ENCODE results near the gene GPR153.
"Not testable (repeated sequence)": the region's sequence is repeated elsewhere in the genome, so short reads cannot be mapped to it uniquely, and the experiment has no call there.

GPR153 gene

DNA sequence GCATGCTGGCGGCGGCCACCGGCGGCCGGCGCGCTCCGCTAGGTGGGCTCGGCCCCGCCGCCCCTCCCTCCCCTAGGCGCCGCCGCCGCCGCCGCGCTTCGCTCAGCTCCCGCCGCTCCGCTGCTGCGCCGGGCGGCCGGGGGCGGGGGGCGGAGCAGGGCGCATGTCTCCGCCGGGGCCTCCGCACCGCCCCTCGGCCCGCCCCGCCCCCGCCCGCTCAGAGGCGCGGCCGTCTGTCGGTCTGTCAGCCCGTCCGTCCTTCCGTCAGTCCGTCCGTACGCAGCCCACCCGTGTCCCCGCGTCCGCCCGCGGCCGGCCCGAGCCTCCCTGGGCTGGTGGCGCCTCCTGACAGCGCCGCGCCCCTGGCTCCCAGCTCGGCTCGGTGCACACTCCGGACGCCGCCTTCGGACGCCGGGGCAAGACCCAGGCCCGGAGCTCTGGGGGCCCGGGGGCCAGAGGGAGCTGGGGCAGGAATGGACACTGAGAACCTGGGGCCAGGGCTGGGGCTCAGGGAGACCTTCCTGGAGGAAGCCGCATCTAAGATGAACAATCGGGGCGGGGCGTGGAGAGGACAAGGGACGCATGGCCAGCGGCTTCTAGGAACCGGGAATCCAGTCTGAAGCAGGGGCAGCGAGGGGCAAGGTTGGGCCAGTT, at the start of gene GPR153:
GPR153 (minus strand) TSS at position 138 of the 654 bp plus-strand sequence. CDS start 6,193 bp downstream, outside the sequence.
- peak in 1 of 2 donors; percentile 22 for DNase-seq (ENCODE audit: low read depth in 1 of 2, low spot score in 1 of 2)

DNA sequence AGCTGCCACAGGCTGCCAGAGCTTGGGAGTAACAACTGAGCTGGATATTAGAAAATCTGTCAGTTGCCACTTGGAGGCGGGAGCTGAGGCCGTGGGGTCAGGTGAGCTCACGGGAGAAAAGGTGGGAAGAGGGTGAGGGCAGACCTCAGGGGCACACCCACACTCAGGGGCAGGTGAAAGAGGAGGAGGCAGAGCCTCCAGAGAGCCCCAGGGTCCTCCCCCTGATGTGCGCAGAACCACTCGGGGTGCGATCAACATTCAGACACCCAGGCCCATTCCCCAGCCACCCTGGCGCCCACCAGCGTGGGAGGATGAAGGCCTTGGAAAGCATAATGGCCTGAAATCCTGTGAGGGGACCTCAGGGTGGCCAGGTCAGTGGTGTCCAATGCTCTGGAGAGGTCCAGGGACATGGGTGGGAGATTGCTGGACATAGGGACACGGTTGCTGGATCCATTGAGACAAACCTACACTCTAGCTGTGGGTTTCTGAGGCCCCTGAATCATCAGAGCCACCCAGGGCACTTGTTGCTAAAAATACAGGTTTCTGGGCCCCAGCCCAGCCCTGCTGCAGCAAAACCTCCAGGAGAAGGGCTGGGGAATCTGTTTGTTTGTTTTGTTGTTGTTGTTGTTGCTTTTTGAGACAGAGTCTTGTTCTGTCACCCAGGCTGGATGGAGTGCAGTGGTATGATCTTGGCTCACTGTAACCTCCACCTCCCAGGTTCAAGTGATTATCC, 49.4 kb upstream of the GPR153 start:
- DNase-seq (ENCODE audit: low read depth in 1 of 2, low spot score in 1 of 2), result no peak

DNA sequence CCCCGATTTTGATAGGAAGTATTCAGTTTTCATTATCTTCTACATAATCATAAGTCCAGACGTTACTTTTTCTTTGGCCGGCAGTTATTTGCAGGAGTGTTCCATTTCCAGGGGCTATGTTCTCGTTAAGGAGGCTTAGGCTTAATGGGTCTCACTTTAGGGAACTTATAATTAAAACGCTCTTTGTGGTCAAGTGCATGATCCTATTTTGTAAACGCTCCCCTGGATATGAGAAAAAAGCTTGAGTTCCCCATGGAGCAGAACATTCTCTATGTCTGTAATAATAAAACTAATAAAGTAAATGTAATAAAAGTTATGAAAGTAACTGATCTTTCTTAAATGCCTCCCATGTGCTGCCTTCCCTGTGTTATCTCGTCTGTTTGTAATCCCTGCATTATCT, 48.7 kb upstream of the GPR153 start:
- no peak for DNase-seq (ENCODE audit: low read depth in 1 of 2, low spot score in 1 of 2)

DNA sequence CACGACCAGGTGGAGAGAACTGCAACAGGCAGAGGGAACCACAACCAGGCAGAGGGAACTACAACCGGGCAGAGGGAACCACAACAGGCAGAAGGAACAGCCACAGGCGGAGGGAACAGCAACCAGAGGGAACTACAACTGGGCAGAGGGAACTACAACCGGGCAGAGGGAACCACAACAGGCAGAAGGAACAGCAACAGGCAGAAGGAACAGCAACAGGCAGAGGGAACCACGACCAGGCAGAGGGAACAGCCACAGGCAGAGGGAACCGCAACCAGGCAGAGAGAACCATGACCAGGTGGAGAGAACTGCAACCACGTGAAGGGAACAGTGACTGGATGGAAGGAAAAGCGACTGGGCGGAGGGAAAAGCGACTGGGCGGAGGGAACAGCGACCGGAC, 47.6 kb upstream of the GPR153 start:
- no peak for DNase-seq (ENCODE audit: low read depth in 1 of 2, low spot score in 1 of 2)

DNA sequence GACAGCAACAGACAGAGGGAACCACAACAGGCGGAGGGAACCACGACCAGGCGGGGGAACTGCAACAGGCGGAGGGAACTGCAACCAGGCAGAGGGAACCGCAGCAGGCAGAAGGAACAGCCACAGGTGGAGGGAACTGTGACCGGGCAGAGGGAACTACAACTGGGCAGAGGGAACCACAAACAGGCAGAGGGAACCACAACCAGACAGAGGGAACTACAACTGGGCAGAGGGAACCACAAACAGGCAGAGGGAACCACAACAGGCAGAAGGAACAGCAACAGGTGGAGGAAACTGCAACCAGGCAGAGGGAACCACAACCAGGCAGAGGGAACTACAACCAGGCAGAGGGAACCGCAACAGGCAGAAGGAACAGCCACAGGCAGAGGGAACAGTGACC, 46.8 kb upstream of the GPR153 start:
- DNase-seq (ENCODE audit: low read depth in 1 of 2, low spot score in 1 of 2), result not testable (repeated sequence)

DNA sequence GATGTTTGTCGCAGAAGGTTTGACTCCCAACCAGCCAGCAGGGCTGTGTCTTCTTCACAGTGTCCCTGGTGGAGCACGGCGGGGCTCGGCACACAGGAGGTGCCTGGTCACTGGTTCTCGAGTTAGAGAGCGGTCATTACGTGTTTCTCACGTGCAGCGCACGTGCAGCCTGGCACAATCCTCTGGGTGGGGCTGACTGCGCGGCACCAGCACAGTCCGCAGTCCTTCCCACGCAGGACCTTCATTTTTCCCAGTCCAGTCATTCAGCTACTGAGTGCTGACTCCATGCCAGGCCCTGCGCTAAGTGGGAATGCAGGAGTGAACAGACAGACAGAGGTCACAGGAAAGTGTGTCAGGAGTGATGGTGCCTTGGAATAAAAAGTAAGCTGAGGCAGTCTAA, 46.2 kb upstream of the GPR153 start:
- DNase-seq (ENCODE audit: low read depth in 1 of 2, low spot score in 1 of 2), result no peak

DNA sequence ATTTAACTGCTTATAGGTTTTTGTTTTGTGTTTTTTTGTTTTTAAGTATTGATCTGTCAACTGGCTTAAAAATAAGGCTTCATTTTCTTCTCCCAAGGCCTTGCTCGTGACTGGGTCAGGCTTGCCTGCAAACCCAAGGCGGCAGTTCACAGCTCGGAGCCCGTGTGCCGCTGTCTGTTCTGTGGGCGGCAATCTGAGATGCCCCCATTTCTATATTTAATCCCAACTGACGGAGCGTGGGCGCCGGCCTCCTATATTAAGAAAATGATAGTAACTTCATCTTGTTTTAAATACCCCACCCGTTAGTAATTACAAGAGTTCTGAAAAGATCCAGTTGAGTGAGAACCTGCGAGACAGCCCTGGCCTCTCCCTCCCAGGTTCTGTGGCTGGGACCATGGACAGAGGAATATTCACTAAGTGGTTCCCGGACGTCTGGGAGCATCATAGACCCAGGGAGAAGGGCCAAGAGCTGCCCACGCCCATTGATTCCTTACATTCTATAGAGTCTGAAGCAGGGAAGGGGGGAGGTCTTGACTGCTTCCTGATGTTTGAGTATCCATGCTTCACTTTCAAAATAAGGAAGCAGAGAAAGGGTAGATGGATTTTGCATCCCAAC, 42.6 kb upstream of the GPR153 start:
- no peak for DNase-seq (ENCODE audit: low read depth in 1 of 2, low spot score in 1 of 2)

DNA sequence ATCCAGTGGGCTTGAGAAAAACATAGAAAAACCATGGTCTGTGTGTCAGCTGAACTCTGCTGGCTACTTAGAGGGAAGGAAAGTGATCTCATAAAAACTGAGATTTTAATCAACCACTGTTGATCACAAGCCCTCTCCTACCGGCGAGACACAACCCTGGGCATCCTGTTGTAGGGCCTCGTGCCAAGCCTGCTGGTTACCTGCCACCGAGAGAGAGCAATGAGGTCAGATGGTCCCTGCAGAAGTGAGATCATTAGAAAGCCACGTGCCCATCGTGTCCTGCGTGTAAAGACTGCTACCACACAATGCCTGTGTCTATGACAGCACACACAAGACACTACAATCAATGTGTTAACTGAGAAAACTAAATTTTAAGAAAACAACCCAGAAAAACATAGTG, 41.7 kb upstream of the GPR153 start:
- no peak for DNase-seq (ENCODE audit: low read depth in 1 of 2, low spot score in 1 of 2)

DNA sequence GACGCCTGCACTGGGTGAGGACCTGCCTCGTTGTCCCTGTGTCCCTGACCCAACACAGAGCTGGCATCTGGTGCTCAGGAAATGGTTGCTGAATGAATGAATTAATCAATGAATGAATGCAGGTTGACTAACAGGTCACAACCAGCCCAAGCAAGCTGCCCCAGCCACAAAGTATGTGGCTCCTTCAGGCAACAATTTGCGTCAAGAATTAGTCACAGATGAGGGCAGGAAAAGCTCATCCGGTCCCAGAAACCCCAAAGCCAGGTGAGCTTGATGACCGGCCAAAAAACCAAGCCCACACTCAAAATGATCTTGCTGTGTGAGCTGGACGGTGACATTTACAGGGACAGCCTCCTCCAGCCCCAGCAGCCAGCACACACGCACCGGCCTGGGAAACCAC, 40.6 kb upstream of the GPR153 start:
- DNase-seq (ENCODE audit: low read depth in 1 of 2, low spot score in 1 of 2), result no peak

DNA sequence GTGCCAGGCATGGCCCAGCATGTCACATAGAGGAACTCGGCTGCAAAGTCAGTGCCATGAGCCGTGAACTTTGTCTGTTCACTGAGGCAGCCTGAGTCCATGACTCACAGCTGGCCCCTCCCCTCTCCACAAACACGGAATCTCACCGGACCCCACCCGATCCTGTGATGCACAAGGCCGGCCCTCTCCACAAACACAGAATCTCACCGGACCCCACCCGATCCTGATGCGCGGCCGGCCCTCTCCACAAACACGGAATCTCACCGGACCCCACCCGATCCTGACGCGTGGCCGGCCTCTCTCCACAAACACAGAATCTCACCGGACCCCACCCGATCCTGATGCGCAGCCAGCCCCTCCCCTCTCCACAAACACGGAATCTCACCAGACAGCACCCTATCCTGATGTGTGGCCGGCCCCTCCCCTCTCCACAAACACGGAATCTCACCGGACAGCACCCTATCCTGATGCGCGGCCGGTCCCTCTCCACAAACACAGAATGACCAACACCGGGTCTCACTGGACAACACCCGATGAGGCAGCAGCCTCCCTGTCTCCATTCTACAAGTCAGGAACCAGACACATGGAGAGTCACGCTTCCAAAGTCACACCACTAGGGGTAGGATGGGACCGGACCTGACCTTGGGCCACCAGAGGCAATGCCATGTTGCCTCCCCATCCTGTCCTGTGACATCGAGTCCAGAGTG, 39.6 kb upstream of the GPR153 start:
- no peak for DNase-seq (ENCODE audit: low read depth in 1 of 2, low spot score in 1 of 2)

DNA sequence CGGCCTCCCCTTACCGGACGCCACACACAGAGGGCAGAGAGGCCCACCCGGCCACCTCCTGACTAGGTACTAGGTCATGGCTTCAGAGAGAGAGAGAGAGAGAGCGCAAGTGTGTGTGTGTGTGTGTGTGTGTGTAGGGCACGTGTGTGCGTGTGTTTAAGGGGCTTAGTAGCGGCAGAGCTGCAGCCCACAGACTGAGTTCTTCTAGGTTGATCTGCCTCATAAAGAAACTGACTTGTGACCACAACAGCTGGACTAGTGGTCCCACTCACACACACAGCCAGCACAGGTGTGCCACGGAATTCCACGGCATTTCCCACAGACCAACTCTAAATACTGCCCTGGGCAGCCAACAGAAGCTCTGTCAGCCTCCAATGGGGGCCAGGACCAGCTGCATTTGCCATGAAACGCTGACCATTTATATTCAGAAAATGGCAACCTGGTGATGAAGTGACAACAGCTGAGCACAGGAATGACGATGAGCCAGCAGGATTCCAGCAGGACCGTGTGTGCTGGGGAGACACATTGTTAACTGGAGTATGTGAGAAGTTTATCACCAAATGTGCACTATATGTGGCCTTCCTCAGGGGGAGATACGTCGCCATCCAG, 38.8 kb upstream of the GPR153 start:
- DNase-seq (ENCODE audit: low read depth in 1 of 2, low spot score in 1 of 2), result no peak

DNA sequence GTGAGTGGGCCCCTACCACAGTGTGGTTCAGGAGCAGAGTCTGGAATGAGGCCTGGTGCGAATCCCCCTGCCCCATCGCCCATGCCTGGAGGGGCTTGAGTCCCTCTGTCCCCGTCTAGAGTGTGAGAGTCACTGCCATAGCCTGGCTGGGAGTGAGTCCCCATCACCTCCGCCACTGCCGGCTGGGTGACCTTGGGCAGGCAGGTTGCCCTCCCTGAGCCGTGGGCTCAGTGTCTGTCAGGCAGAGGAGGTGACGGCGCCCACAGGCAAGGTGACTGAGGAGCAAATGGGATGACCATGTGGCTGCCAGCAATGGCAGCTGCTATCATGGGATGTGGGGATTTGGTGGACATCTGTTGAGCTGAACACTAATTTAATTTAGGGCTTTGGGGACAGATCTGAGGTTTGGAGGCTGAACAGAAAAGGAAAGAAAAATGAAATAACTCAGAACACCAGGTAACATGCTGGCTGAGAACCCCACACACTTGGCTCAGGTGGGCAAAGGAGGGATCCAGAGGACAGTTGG, 38.1 kb upstream of the GPR153 start:
- DNase-seq (ENCODE audit: low read depth in 1 of 2, low spot score in 1 of 2), result no peak

DNA sequence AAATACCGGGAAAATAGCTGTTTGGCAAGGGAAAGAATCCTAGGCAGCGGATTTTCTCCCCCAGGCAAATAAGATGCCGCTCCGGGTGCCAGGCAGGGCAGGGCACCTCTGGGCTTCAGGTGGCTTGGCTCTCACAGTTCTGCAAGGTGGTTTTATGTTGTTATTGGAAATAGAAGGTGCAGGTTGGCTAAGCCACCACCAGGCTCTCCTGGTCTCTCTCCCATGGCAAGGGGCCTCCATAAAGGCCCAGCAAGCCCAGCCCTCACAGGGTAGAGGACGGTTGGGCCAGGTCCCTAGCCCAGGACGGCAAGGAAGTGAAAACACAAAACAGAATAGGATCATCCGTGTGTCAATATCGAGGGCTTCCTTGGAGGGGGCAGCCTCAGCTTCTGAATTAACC, 37.6 kb upstream of the GPR153 start:
- DNase-seq (ENCODE audit: low read depth in 1 of 2, low spot score in 1 of 2), result no peak

DNA sequence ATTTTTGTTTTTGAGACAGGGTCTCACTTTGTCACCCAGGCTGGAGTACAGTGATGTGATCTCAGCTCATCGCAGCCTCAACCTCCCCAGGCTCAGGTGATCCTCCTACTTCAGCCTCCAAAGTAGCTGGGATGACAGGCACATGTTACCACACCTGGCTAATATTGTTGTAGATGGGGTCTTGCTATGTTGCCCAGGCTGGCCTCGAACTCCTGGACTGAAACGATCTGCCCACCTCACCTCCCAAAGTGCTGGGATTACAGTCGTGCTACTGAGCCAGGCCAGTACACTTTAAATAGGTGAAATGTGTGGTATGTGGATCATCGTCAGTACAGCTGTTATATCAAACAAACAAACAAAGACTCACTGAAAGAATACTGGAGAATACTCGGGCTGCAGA, 35.0 kb upstream of the GPR153 start:
- no peak for DNase-seq (ENCODE audit: low read depth in 1 of 2, low spot score in 1 of 2)

DNA sequence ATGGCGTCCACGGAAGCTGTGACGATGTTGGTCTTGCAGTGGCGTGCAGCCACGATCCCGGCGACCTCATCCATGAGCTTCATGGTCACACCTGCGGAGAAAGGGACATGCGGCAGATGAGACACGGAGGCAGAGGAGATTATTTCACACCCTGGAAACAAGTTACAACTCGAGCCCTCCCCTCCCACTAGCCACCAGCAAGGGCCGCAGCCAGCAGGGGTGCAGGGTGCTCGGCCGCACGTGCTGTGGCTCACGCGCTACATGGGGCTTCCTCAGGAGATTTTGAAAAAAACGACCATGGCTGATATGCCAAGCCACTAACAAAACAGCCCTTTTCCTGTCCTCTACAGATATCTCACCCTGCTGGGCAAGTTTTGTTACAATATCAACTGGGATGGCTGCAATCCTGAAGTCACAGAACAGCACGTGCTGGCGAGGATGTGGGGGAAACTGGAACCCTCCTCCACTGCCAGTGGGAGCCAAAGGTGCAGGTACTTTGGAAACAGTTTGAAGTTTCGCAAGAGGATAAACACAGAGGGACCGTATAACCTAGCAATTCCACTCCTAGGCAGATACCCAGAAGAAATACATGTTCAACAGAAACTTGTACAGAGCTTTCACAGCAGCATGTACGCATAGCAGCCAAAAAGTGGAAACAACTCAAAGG, 34.1 kb upstream of the GPR153 start:
- no peak for DNase-seq (ENCODE audit: low read depth in 1 of 2, low spot score in 1 of 2)

DNA sequence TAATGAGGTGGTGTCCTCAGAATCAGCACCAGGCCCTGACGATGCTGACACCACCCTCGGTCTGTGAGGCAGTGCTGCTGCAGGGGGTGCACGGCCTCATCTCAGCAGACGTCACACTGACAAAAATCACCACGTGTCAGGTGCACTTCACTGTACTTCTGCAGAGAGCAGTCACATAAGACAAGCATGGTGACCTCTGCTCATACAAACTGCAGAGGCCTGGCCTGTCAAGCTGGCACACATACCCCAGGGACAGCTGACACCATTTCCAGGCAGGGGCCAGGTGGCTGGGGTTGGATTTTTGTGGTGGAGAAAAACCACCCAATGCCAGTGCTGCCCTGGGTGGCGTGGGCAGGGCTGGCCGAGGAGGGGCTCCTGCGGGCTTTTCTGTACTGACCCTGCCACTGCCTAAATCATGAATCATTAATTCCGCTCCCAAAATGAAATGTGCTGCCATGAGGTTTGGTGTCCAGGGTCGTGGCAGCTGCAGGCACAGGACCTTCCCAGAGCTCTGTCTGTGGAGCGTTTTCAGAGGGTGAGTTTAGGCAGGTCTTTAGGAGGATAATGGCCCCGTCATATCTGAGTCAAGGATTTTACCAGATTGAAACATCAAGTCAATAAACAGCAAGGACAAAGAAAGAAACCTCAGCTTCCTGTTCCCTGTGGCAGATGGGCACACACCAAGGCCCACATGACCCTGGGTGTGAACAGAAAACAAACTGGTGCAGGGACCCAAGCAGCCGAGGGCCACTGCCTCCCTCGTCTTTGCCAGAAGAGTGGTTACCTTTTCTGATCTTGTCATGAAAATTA, 33.4 kb upstream of the GPR153 start:
- no peak for DNase-seq (ENCODE audit: low read depth in 1 of 2, low spot score in 1 of 2)

DNA sequence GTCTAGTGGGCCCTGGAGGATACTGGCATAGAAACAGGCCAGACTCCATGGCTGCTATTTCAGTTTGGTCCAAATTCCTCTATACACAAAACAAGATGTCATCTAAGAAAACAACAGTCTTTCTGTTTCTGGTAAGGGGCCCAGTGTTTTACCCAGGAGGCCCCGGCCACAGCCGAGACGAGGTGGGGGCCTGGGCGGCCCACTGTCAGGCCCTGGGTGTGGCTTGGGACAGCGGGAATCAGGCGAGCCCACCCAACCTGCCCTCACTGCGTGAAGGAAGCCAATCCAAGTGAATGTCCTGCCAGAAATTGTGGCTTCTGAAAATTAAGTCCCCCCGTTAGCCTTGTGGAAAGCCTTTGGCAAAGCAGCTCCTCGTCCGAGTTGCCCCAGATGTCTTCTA, 31.2 kb upstream of the GPR153 start:
- no peak for DNase-seq (ENCODE audit: low read depth in 1 of 2, low spot score in 1 of 2)

DNA sequence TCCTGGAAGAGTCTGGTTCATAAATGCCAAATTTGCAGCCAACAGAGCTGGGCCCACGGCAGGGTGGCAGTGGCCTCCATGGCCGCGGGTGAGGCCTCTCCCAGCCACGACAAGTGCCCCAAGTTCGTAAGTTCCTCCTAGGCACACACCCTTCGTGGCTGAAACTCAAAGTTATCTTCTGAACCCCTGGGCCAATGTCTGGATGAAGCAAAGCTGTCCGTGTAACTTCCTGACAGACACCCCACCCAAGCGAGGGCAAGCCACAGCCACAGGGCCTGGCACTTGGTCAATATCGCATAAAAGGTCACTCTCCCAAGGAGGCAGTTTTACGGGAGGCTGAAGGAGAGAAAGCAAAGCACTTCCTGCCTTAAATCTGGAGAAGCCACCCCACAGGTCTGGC, 27.8 kb upstream of the GPR153 start:
- no peak for DNase-seq (ENCODE audit: low read depth in 1 of 2, low spot score in 1 of 2)

DNA sequence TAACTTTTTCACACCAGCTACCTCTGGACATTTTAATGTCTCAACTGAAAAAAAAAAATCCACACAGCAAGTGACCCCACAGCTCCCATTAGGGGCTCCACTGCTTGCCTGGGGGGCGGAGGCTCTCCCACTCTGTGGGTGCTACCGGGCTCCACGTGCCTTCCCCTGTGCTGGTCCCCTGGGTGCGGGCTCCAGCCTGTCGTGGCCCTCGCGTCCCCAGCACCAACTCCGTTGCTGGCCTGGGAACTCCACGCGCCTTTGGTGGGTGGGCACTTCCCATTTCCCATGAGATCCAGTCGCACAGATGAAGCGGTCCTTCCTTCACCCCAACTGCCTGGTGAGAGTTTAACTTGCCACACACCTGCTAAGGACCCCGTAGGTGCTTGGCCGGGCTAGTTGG, 27.1 kb upstream of the GPR153 start:
- DNase-seq (ENCODE audit: low read depth in 1 of 2, low spot score in 1 of 2), result no peak

DNA sequence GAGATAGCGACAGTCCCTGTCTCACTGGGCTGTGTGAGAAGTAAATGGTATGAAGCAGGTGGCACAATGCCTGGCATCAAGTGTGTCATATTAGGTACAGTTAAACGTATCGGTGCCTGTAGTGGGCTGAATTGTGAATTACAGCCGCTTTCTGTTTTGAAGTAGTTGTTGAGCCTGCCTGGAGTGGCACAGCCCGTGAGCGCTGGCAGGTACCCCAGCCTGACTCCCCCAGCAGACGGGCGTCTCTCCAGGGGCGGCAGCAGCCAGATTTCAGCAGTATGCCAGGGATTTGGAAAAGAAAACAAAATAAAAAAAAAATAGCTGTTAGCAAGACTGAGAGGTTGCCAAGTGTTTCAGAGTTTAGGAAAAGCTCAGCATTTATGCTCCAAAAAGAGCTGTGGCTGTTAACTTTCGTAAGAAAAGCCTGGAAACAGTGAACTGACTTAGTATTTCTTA, 26.6 kb upstream of the GPR153 start:
- no peak for DNase-seq (ENCODE audit: low read depth in 1 of 2, low spot score in 1 of 2)
